ENCODE measurements around the gene PIWIL4.
"Not testable (repeated sequence)": the region's sequence is repeated elsewhere in the genome, so short reads cannot be mapped to it uniquely, and the experiment has no call there.

The PIWIL4 gene

DNA sequence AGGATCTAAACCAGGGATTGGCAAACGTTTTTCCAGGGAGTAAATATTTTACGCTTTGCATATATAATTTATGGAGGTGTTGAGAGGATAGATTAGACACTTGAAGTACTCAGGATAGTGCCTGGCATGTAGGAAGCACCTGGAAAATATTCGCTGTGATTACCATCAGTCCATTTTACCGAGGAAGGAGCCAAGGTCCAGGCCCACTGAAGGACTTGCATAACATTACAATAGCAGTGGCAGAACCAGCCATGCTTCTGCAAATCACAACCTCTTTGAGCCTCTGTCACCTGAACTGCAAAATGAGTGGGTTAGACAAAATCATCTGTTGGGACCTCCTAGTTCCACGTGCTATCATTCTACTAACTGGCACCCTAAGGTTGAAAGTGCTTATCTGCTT lies 18.0 kb upstream of the PIWIL4 start:
- Histone ChIP-seq H3K4me3 (ENCODE audit: low read depth in 1 of 2, low read length in 2 of 2) (peak overlapping the region; percentile 71), H3K27ac (ENCODE audit: low read depth, low read length) (no peak overlapping the region), H3K4me1 (ENCODE audit: control insufficient read depth in 1 of 2, insufficient read depth in 2 of 2, low read length in 2 of 2) (peaks cover 22 to 30% of the 10 kb centered on the region in 2 donors), H3K9ac (ENCODE audit: low read depth in 1 of 2, low read length in 2 of 2) (peak overlapping the region in 1 of 2 donors; percentile 33), H3K27me3 (ENCODE audit: control insufficient read depth in 1 of 2, insufficient read depth in 2 of 2, low read length in 2 of 2) (no peaks in the 10 kb centered on the region), H3K36me3 (ENCODE audit: control insufficient read depth in 1 of 2, insufficient read depth in 2 of 2, low read length in 2 of 2) (peaks cover 0 to 4% of the 10 kb centered on the region in 2 donors), H3K9me3 (ENCODE audit: control insufficient read depth in 1 of 2, low read length in 2 of 2) (no peaks in the 10 kb centered on the region)

- Histone ChIP-seq H3K27me3 (ENCODE audit: control insufficient read depth in 1 of 2, insufficient read depth in 2 of 2, low read length in 2 of 2) (no peaks in the 10 kb centered on the region), H3K9ac (ENCODE audit: low read depth in 1 of 2, low read length in 2 of 2) (peak overlapping the region in 1 of 2 donors; percentile 31), H3K27ac (ENCODE audit: low read depth, low read length) (no peak overlapping the region), H3K9me3 (ENCODE audit: control insufficient read depth in 1 of 2, low read length in 2 of 2) (no peaks in the 10 kb centered on the region), H3K4me3 (ENCODE audit: low read depth in 1 of 2, low read length in 2 of 2) (peak overlapping the region in 1 of 2 donors; percentile 71), H3K4me1 (ENCODE audit: control insufficient read depth in 1 of 2, insufficient read depth in 2 of 2, low read length in 2 of 2) (peaks cover 24 to 26% of the 10 kb centered on the region in 2 donors), H3K36me3 (ENCODE audit: control insufficient read depth in 1 of 2, insufficient read depth in 2 of 2, low read length in 2 of 2) (peaks cover 0 to 4% of the 10 kb centered on the region in 2 donors)
These were observed 16.7 kb upstream of the PIWIL4 start for GRCh38 chr11:94550513-94550912.

- no peak overlapping the region for H3K4me3 ChIP-seq (ENCODE audit: low read depth in 1 of 2, low read length in 2 of 2)
- no peaks in the 10 kb centered on the region for H3K27me3 ChIP-seq (ENCODE audit: control insufficient read depth in 1 of 2, insufficient read depth in 2 of 2, low read length in 2 of 2)
- H3K9me3 ChIP-seq (ENCODE audit: control insufficient read depth in 1 of 2, low read length in 2 of 2) = no peaks in the 10 kb centered on the region
- H3K27ac ChIP-seq (ENCODE audit: low read depth, low read length) = no peak overlapping the region
- peaks cover 10 to 25% of the 10 kb centered on the region in 2 donors for H3K4me1 ChIP-seq (ENCODE audit: control insufficient read depth in 1 of 2, insufficient read depth in 2 of 2, low read length in 2 of 2)
- H3K9ac ChIP-seq (ENCODE audit: low read depth in 1 of 2, low read length in 2 of 2) = no peak overlapping the region
- H3K36me3 ChIP-seq (ENCODE audit: control insufficient read depth in 1 of 2, insufficient read depth in 2 of 2, low read length in 2 of 2) = no peaks in the 10 kb centered on the region
These were observed 13.2 kb upstream of the PIWIL4 start for GRCh38 chr11:94553938-94554337.

- not testable (repeated sequence) for H3K27me3 ChIP-seq (ENCODE audit: control insufficient read depth in 1 of 2, insufficient read depth in 2 of 2, low read length in 2 of 2); H3K36me3 ChIP-seq (ENCODE audit: control insufficient read depth in 1 of 2, insufficient read depth in 2 of 2, low read length in 2 of 2); H3K4me3 ChIP-seq (ENCODE audit: low read depth in 1 of 2, low read length in 2 of 2); H3K9ac ChIP-seq (ENCODE audit: low read depth in 1 of 2, low read length in 2 of 2); H3K9me3 ChIP-seq (ENCODE audit: control insufficient read depth in 1 of 2, low read length in 2 of 2); H3K27ac ChIP-seq (ENCODE audit: low read depth, low read length)
- H3K4me1 ChIP-seq (ENCODE audit: control insufficient read depth in 1 of 2, insufficient read depth in 2 of 2, low read length in 2 of 2) = peaks cover 0 to 12% of the 10 kb centered on the region in 2 donors
These were observed 11.3 kb upstream of the PIWIL4 start for GRCh38 chr11:94555752-94556329.

GRCh38 chr11:94557421-94557820 lies 9.7 kb upstream of the PIWIL4 start:
- H3K9ac ChIP-seq (ENCODE audit: low read depth in 1 of 2, low read length in 2 of 2) = no peak overlapping the region
- H3K9me3 ChIP-seq (ENCODE audit: control insufficient read depth in 1 of 2, low read length in 2 of 2) = no peaks in the 10 kb centered on the region
- no peak overlapping the region for H3K27ac ChIP-seq (ENCODE audit: low read depth, low read length)
- peaks cover 0 to 12% of the 10 kb centered on the region in 2 donors for H3K4me1 ChIP-seq (ENCODE audit: control insufficient read depth in 1 of 2, insufficient read depth in 2 of 2, low read length in 2 of 2)
- H3K4me3 ChIP-seq (ENCODE audit: low read depth in 1 of 2, low read length in 2 of 2) = no peak overlapping the region
- H3K27me3 ChIP-seq (ENCODE audit: control insufficient read depth in 1 of 2, insufficient read depth in 2 of 2, low read length in 2 of 2) = no peaks in the 10 kb centered on the region
- H3K36me3 ChIP-seq (ENCODE audit: control insufficient read depth in 1 of 2, insufficient read depth in 2 of 2, low read length in 2 of 2) = no peaks in the 10 kb centered on the region

DNA sequence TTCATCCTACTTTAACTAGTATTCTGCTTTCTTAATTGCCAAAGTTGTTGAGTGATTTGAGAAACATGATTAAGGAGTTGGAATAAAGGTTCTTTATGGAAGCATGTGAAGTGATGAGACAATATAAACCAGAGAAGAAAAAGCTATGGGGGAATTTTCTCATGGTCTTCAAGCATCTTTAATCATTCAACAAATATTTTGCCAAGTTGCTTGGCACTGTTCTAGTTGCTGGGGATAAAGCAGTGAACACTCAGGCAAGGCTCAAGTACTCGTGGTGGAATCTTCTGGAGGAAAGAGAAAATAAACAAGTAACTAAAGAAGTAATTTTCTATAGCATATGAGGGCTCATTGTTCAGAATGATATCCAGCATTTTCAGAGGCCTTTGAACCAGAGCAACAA lies 9.2 kb upstream of the PIWIL4 start:
- H3K4me3 ChIP-seq (ENCODE audit: low read depth in 1 of 2, low read length in 2 of 2) = no peak overlapping the region
- H3K9me3 ChIP-seq (ENCODE audit: control insufficient read depth in 1 of 2, low read length in 2 of 2) = no peaks in the 10 kb centered on the region
- H3K27ac ChIP-seq (ENCODE audit: low read depth, low read length) = no peak overlapping the region
- no peaks in the 10 kb centered on the region for H3K27me3 ChIP-seq (ENCODE audit: control insufficient read depth in 1 of 2, insufficient read depth in 2 of 2, low read length in 2 of 2)
- peaks cover 0 to 12% of the 10 kb centered on the region in 2 donors for H3K4me1 ChIP-seq (ENCODE audit: control insufficient read depth in 1 of 2, insufficient read depth in 2 of 2, low read length in 2 of 2)
- no peaks in the 10 kb centered on the region for H3K36me3 ChIP-seq (ENCODE audit: control insufficient read depth in 1 of 2, insufficient read depth in 2 of 2, low read length in 2 of 2)
- no peak overlapping the region for H3K9ac ChIP-seq (ENCODE audit: low read depth in 1 of 2, low read length in 2 of 2)

DNA sequence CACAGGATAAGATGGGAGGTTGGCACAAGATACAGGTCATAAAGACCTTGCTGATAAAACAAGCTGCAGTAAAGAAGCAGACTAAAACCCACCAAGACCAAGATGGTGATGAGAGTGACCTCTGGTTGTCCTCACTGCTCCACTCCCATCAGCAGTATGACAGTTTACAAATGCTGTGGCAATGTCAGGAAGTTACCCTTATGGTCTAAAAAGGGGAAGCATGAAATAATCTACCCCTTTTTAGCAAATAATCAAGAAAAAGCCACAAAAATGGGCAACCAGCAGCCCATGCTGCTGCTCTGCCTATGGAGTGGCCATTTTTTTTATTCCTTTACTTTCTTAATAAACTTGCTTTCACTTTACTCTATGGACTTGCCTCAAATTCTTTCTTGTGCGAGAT lies 8.7 kb upstream of the PIWIL4 start:
- Histone ChIP-seq H3K27ac (ENCODE audit: low read depth, low read length) (no peak overlapping the region), H3K9me3 (ENCODE audit: control insufficient read depth in 1 of 2, low read length in 2 of 2) (no peaks in the 10 kb centered on the region), H3K4me1 (ENCODE audit: control insufficient read depth in 1 of 2, insufficient read depth in 2 of 2, low read length in 2 of 2) (peaks cover 1 to 12% of the 10 kb centered on the region in 2 donors), H3K27me3 (ENCODE audit: control insufficient read depth in 1 of 2, insufficient read depth in 2 of 2, low read length in 2 of 2) (no peaks in the 10 kb centered on the region), H3K4me3 (ENCODE audit: low read depth in 1 of 2, low read length in 2 of 2) (no peak overlapping the region), H3K36me3 (ENCODE audit: control insufficient read depth in 1 of 2, insufficient read depth in 2 of 2, low read length in 2 of 2) (no peaks in the 10 kb centered on the region), H3K9ac (ENCODE audit: low read depth in 1 of 2, low read length in 2 of 2) (no peak overlapping the region)

GRCh38 chr11:94558932-94559331 lies 8.2 kb upstream of the PIWIL4 start:
- H3K36me3 ChIP-seq (ENCODE audit: control insufficient read depth in 1 of 2, insufficient read depth in 2 of 2, low read length in 2 of 2) = no peaks in the 10 kb centered on the region
- H3K4me3 ChIP-seq (ENCODE audit: low read depth in 1 of 2, low read length in 2 of 2) = no peak overlapping the region
- H3K27me3 ChIP-seq (ENCODE audit: control insufficient read depth in 1 of 2, insufficient read depth in 2 of 2, low read length in 2 of 2) = no peaks in the 10 kb centered on the region
- no peaks in the 10 kb centered on the region for H3K9me3 ChIP-seq (ENCODE audit: control insufficient read depth in 1 of 2, low read length in 2 of 2)
- H3K4me1 ChIP-seq (ENCODE audit: control insufficient read depth in 1 of 2, insufficient read depth in 2 of 2, low read length in 2 of 2) = peaks cover 6 to 15% of the 10 kb centered on the region in 2 donors
- no peak overlapping the region for H3K27ac ChIP-seq (ENCODE audit: low read depth, low read length)
- no peak overlapping the region for H3K9ac ChIP-seq (ENCODE audit: low read depth in 1 of 2, low read length in 2 of 2)

DNA sequence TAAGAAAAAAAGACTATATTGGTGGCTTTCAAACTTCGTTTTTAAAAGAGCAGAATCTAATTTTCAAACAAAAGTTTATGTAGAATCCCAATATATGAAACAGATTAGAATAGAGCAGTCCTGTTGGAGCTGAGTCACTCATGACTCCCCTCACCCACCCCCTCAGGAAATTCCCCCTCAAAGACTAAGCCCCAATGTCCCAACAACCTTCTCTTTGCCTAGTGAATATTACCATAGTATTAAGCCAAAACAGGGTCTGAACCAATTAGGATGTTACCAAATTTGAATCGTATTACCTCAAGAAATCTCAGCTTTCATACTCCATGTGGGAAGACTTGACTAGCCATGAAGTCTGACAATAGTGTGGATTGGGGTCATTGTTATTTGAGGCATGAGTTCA lies 7.8 kb upstream of the PIWIL4 start:
- Histone ChIP-seq H3K9ac (ENCODE audit: low read depth in 1 of 2, low read length in 2 of 2) (no peak overlapping the region), H3K4me1 (ENCODE audit: control insufficient read depth in 1 of 2, insufficient read depth in 2 of 2, low read length in 2 of 2) (peaks cover 6 to 15% of the 10 kb centered on the region in 2 donors), H3K27me3 (ENCODE audit: control insufficient read depth in 1 of 2, insufficient read depth in 2 of 2, low read length in 2 of 2) (no peaks in the 10 kb centered on the region), H3K9me3 (ENCODE audit: control insufficient read depth in 1 of 2, low read length in 2 of 2) (no peaks in the 10 kb centered on the region), H3K36me3 (ENCODE audit: control insufficient read depth in 1 of 2, insufficient read depth in 2 of 2, low read length in 2 of 2) (no peaks in the 10 kb centered on the region), H3K27ac (ENCODE audit: low read depth, low read length) (no peak overlapping the region), H3K4me3 (ENCODE audit: low read depth in 1 of 2, low read length in 2 of 2) (no peak overlapping the region)

DNA sequence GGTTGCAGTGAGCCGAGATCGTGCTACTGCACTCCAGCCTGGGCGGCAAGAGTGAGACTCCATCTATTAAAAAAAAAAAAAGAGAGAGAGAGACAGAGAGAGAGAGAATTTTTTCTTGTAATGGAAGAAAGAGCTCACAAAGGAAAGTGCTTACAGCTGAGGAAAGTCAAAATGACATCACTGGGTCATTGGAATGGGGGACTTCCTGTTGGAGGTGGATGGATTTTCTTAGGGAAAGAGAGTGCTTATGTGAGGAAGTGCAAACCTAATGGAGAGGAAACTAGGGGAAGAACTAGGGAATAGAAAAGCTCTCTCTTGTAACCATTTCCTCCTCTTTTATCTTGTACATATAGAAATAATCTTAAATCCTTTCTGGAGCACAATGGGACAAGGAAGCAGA lies 6.3 kb upstream of the PIWIL4 start:
- no peak overlapping the region for H3K9ac ChIP-seq (ENCODE audit: low read depth in 1 of 2, low read length in 2 of 2)
- no peaks in the 10 kb centered on the region for H3K27me3 ChIP-seq (ENCODE audit: control insufficient read depth in 1 of 2, insufficient read depth in 2 of 2, low read length in 2 of 2)
- peaks cover 6 to 8% of the 10 kb centered on the region in 2 donors for H3K4me1 ChIP-seq (ENCODE audit: control insufficient read depth in 1 of 2, insufficient read depth in 2 of 2, low read length in 2 of 2)
- H3K27ac ChIP-seq (ENCODE audit: low read depth, low read length) = no peak overlapping the region
- H3K36me3 ChIP-seq (ENCODE audit: control insufficient read depth in 1 of 2, insufficient read depth in 2 of 2, low read length in 2 of 2) = no peaks in the 10 kb centered on the region
- no peak overlapping the region for H3K4me3 ChIP-seq (ENCODE audit: low read depth in 1 of 2, low read length in 2 of 2)
- no peaks in the 10 kb centered on the region for H3K9me3 ChIP-seq (ENCODE audit: control insufficient read depth in 1 of 2, low read length in 2 of 2)
